IMR-90 (cell line): Measurements from ENCODE around the gene SLC12A4. TPM values are rescaled to one million over a fixed set of nuclear protein-coding genes. Genes with fewer than 3 reads are reported as not detected.

Source experiments
- ATAC-seq: fragments of 200-7000 bp; cut with Tn5 transposase; 2 replicates; pipeline ENCODE4 v1.9.1; 2020; ENCODE audit warnings: low read depth, mild to moderate bottlenecking, moderate library complexity
- BruUV-seq: library from RNA; stranded (reverse); fragments of 400-500 nt; replicated peaks from 2 replicates; lab custom pipeline; 2021; lab: Mats Ljungman, UMichigan
- CTCF ChIA-PET: fragments of 300-600 bp; formaldehyde crosslinking; extraction: SDS; loops from one replicate; lab custom pipeline; 2021; ENCODE audit warnings: antibody characterized with exemption; lab: Yijun Ruan, JAX
- POLR2A ChIA-PET: fragments of 300-600 bp; sonication (Branson Sonifier 250); formaldehyde crosslinking; loops from one replicate; lab custom pipeline; 2022; ENCODE audit warnings: antibody characterized with exemption; ENCODE audit not compliant: unreplicated experiment; lab: Charles Lee
- DNase-seq: peaks from one replicate; pipeline ENCODE4 v3.0.0; 2013
- H2AFZ ChIP-seq: replicated peaks from 2 replicates; pipeline ENCODE3; 2013; ENCODE audit warnings: low read length, mild to moderate bottlenecking; ENCODE audit not compliant: poor library complexity
- H2AK5ac ChIP-seq: 2 replicates; pipeline ENCODE4 v1.6.1; 2013; ENCODE audit warnings: low read depth, low read length, inconsistent platforms
- H2AK9ac ChIP-seq: replicated peaks from 2 replicates; pipeline ENCODE3; 2013; ENCODE audit warnings: mild to moderate bottlenecking, low read depth, low read length, moderate library complexity; ENCODE audit not compliant: poor library complexity
- H2BK120ac ChIP-seq: 2 replicates; pipeline ENCODE4 v1.6.1; 2013; ENCODE audit warnings: low read depth, low read length, inconsistent platforms
- H2BK15ac ChIP-seq: 3 replicates; pipeline ENCODE4 v1.6.1; 2013; ENCODE audit warnings: low read depth, low read length, inconsistent platforms
- H2BK20ac ChIP-seq: 2 replicates; pipeline ENCODE4 v1.6.1; 2013; ENCODE audit warnings: low read depth, mild to moderate bottlenecking, inconsistent platforms, low read length, moderate library complexity
- H2BK5ac ChIP-seq: 2 replicates; pipeline ENCODE4 v1.6.1; 2013; ENCODE audit warnings: mild to moderate bottlenecking, low read depth, low read length, inconsistent platforms; ENCODE audit not compliant: poor library complexity, severe bottlenecking
- H3K14ac ChIP-seq: replicated peaks from 2 replicates; pipeline ENCODE4 v1.6.1; 2013; ENCODE audit warnings: low read depth, low read length, inconsistent platforms
- H3K18ac ChIP-seq: 2 replicates; pipeline ENCODE4 v1.6.1; 2013; ENCODE audit warnings: low read depth, low read length, control low read depth
- H3K23ac ChIP-seq: 2 replicates; pipeline ENCODE4 v1.6.1; 2013; ENCODE audit warnings: low read depth, low read length, inconsistent platforms
- H3K27ac ChIP-seq: 2 replicates; pipeline ENCODE4 v1.5.1; 2013; ENCODE audit warnings: mild to moderate bottlenecking, control low read depth, low read length; ENCODE audit not compliant: insufficient read depth
- H3K27me3 ChIP-seq: 2 replicates; pipeline ENCODE4 v1.6.1; 2013; ENCODE audit warnings: low read length; ENCODE audit not compliant: control insufficient read depth, insufficient read depth
- H3K36me3 ChIP-seq: 2 replicates; pipeline ENCODE4 v1.6.1; 2013; ENCODE audit warnings: low read length, mixed read lengths; ENCODE audit not compliant: control insufficient read depth, insufficient read depth
- H3K4ac ChIP-seq: 2 replicates; pipeline ENCODE4 v1.6.1; 2013; ENCODE audit warnings: low read depth, low read length, inconsistent platforms
- H3K4me1 ChIP-seq: 2 replicates; pipeline ENCODE4 v1.6.1; 2013; ENCODE audit warnings: low read length, mixed read lengths; ENCODE audit not compliant: control insufficient read depth, insufficient read depth
- H3K4me2 ChIP-seq: 2 replicates; pipeline ENCODE4 v1.6.1; 2013; ENCODE audit warnings: low read depth, mild to moderate bottlenecking, control low read depth, low read length, moderate library complexity
- H3K4me3 ChIP-seq: 2 replicates; pipeline ENCODE4 v1.5.1; 2013; ENCODE audit warnings: low read depth, mild to moderate bottlenecking, control low read depth, low read length, moderate library complexity; ENCODE audit not compliant: insufficient read depth
- H3K56ac ChIP-seq: 2 replicates; pipeline ENCODE4 v1.6.1; 2013; ENCODE audit warnings: low read length, inconsistent platforms; ENCODE audit not compliant: insufficient read depth; ENCODE audit errors: extremely low read depth
- H3K79me1 ChIP-seq, 2 experiments: 2 replicates each; pipeline ENCODE4 v1.6.1; 2013; ENCODE audit warnings: low read length in 2 of 2, inconsistent platforms in 1 of 2, low read depth in 1 of 2
- H3K9ac ChIP-seq: 2 replicates; pipeline ENCODE4 v1.6.1; 2013; ENCODE audit warnings: low read depth, low read length, control low read depth
- H3K9me1 ChIP-seq: 2 replicates; pipeline ENCODE4 v1.6.1; 2013; ENCODE audit warnings: low read length, inconsistent platforms; ENCODE audit not compliant: insufficient read depth
- H3K9me3 ChIP-seq: 2 replicates; pipeline ENCODE4 v1.6.1; 2013; ENCODE audit warnings: low read length; ENCODE audit not compliant: control insufficient read depth, insufficient read depth
- H4K20me1 ChIP-seq: 2 replicates; pipeline ENCODE4 v1.6.1; 2013; ENCODE audit warnings: low read length, inconsistent platforms; ENCODE audit not compliant: insufficient read depth
- H4K5ac ChIP-seq: 2 replicates; pipeline ENCODE4 v1.6.1; 2013; ENCODE audit warnings: mild to moderate bottlenecking, low read depth, low read length, control low read depth
- H4K8ac ChIP-seq, 2 experiments: 2 replicates each; pipeline ENCODE4 v1.6.1; 2013; ENCODE audit warnings: low read depth in 2 of 2, low read length in 2 of 2, control low read depth in 1 of 2, inconsistent platforms in 1 of 2
- H4K91ac ChIP-seq: 2 replicates; pipeline ENCODE4 v1.6.1; 2013; ENCODE audit warnings: low read depth, low read length, inconsistent platforms; ENCODE audit not compliant: insufficient read depth
- BHLHE40 ChIP-seq: fragments of 150-350 bp; IDR thresholded peaks from 2 replicates; pipeline ENCODE4 v1.6.1; 2016; ENCODE audit warnings: mild to moderate bottlenecking, low read depth, low read length
- CHD1 ChIP-seq: IDR thresholded peaks from 2 replicates; pipeline ENCODE4 v1.6.1; 2012; ENCODE audit warnings: low read depth, low read length, improper control_type of control experiment
- FOS ChIP-seq: fragments of 150-350 bp; IDR thresholded peaks from 2 replicates; pipeline ENCODE4 v1.6.1; 2016; ENCODE audit warnings: low read depth, low read length
- WGBS, 2 experiments: methylation state at CpG; one replicate each; pipeline versions ENCODE4 v1.1.5 to v1.1.7; 2013; ENCODE audit warnings: missing lambda C conversion rate in 2 of 2; ENCODE audit not compliant: insufficient read length in 1 of 2; ENCODE audit errors: extremely low coverage in 2 of 2; 5-methylcytosine and 5-hydroxymethylcytosine counted together
- dilution Hi-C: fragments of 300-500 bp; cut with HindIII; formaldehyde crosslinking; loops from one replicate; pipeline ENCODE4 v1.14.3; 2018; ENCODE audit warnings: low sequenced_read_pairs; ENCODE audit not compliant: unreplicated experiment
- in situ Hi-C: fragments of 300-500 bp; cut with MboI; formaldehyde crosslinking; loops from 3 replicates; pipeline ENCODE4 v1.14.3; 2019; ENCODE audit warnings: low sequenced_read_pairs, inconsistent platforms, mixed read lengths
- intact Hi-C: fragments of 100-400 bp; cut with micrococcal nuclease; formaldehyde crosslinking; loops from 2 replicates; pipeline ENCODE4 v1.10.0; 2022
- polyA plus RNA-seq, 3 experiments: library from polyadenylated mRNA; depleted of rRNA; stranded (reverse); fragments of >200 nt; gene quantifications; 2 replicates each; pipeline ENCODE4 v1.2.3, GENCODE V29; 2012; ENCODE audit warnings: low replicate concordance in 1 of 3
- total RNA-seq: library from RNA; depleted of rRNA; stranded (reverse); fragments of >200 nt; gene quantifications from 2 replicates; pipeline ENCODE4 v1.2.3, GENCODE V29; 2012
- TF ChIP-seq, protein P1 (sequence below): conservative IDR thresholded peaks from 2 replicates; pipeline ENCODE4 v1.5.1; 2012; ENCODE audit warnings: mild to moderate bottlenecking, low read depth, low read length, improper control_type of control experiment
- TF ChIP-seq, protein P2 (sequence below): fragments of 150-350 bp; IDR thresholded peaks from 2 replicates; pipeline ENCODE4 v1.6.1; 2016; ENCODE audit warnings: low read depth, mild to moderate bottlenecking, low read length, moderate library complexity, borderline replicate concordance

The SLC12A4 gene
- total and polyA plus RNA-seq, 2 of the 4 experiments (the other 2 are of a cell fraction), result 36.6 to 132 TPM

GRCh38 chr16:67909056-67909742, 59.2 kb downstream of the SLC12A4 start:
- ChIA-PET POLR2A (no interaction called here), CTCF (interaction anchor here (1.1 kb wide), 1 partner anchor 93 kb away, joined by 3 read pairs; no protein-coding TSS in a partner anchor)
- Histone ChIP-seq H3K23ac (no peak overlapping the region), H3K9me3 (no peaks in the 10 kb centered on the region), H3K56ac (no peak overlapping the region), H2BK15ac (no peak overlapping the region), H4K8ac (no peak overlapping the region), H3K79me1 (peaks cover 9 to 45% of the 10 kb centered on the region in 2 experiments; a peak in 3 of 4 replicates), H3K18ac (no peak overlapping the region), H3K9ac (no peak overlapping the region), H2AFZ (no peak overlapping the region), H3K36me3 (peaks cover 27% of the 10 kb centered on the region), H3K27ac (no peak overlapping the region), H2AK5ac (no peak overlapping the region), H2BK5ac (no peak overlapping the region), H4K20me1 (peaks cover 14% of the 10 kb centered on the region; the same call in 1 of the 2 replicates), H3K4ac (no peak overlapping the region), H3K14ac (no peak overlapping the region), H4K91ac (no peak overlapping the region), H2BK20ac (no peak overlapping the region), H3K4me3 (no peak overlapping the region), H4K5ac (no peak overlapping the region), H3K4me2 (no peak overlapping the region), H2BK120ac (no peak overlapping the region), H3K4me1 (no peaks in the 10 kb centered on the region), H2AK9ac (no peak overlapping the region), H3K27me3 (no peaks in the 10 kb centered on the region), H3K9me1 (0 out of 2 replicates have a peak, but pooled peaks cover 6% of the 10 kb centered on the region)
- WGBS, 2 experiments, result 95% methylated on average over 32 of the region's 36 CpGs; no CpG with 5 or more reads in 1 of the 2 experiments
- ATAC-seq (no peak), DNase-seq (no peak)
- TF ChIP-seq BHLHE40 (no peak), CHD1 (no peak), FOS (no peak)
- TF ChIP-seq, protein P1, sequence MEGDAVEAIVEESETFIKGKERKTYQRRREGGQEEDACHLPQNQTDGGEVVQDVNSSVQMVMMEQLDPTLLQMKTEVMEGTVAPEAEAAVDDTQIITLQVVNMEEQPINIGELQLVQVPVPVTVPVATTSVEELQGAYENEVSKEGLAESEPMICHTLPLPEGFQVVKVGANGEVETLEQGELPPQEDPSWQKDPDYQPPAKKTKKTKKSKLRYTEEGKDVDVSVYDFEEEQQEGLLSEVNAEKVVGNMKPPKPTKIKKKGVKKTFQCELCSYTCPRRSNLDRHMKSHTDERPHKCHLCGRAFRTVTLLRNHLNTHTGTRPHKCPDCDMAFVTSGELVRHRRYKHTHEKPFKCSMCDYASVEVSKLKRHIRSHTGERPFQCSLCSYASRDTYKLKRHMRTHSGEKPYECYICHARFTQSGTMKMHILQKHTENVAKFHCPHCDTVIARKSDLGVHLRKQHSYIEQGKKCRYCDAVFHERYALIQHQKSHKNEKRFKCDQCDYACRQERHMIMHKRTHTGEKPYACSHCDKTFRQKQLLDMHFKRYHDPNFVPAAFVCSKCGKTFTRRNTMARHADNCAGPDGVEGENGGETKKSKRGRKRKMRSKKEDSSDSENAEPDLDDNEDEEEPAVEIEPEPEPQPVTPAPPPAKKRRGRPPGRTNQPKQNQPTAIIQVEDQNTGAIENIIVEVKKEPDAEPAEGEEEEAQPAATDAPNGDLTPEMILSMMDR, result no peak
- TF ChIP-seq, protein P2, sequence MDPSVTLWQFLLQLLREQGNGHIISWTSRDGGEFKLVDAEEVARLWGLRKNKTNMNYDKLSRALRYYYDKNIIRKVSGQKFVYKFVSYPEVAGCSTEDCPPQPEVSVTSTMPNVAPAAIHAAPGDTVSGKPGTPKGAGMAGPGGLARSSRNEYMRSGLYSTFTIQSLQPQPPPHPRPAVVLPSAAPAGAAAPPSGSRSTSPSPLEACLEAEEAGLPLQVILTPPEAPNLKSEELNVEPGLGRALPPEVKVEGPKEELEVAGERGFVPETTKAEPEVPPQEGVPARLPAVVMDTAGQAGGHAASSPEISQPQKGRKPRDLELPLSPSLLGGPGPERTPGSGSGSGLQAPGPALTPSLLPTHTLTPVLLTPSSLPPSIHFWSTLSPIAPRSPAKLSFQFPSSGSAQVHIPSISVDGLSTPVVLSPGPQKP, result no peak
- in situ Hi-C loops, result no loop called here
- dilution Hi-C loops, result no loop called here
- intact Hi-C loops, result no loop called here
- BruUV-seq, result no TSS peak
